Naive thymus-derived CD4-positive, alpha-beta T cell (primary cell): ENCODE measurements around the gene SPTBN4. TPM values are rescaled to one million over a fixed set of nuclear protein-coding genes. Genes with fewer than 3 reads are reported as not detected.
"Not testable (repeated sequence)": the region's sequence is repeated elsewhere in the genome, so short reads cannot be mapped to it uniquely, and the experiment has no call there.

Experiments used
- ATAC-seq: fragments of 150-1000 bp; cut with Tn5 transposase; 2 replicates; pipeline ENCODE4 v1.10.0; 2021; ENCODE audit warnings: mild to moderate bottlenecking, moderate library complexity
- CTCF ChIA-PET: fragments of 350-600 bp; sonication (Branson Sonifier 250); formaldehyde crosslinking; loops from one replicate; lab custom pipeline; 2021; ENCODE audit warnings: antibody characterized with exemption; lab: Charles Lee
- POLR2A ChIA-PET: fragments of 350-600 bp; sonication (Branson Sonifier 250); formaldehyde crosslinking; loops from one replicate; lab custom pipeline; 2021; ENCODE audit warnings: antibody characterized with exemption, inconsistent platforms; lab: Charles Lee
- DNase-seq, 9 donors: peaks; one replicate each; pipeline versions ENCODE4 v3.0.0 to v3.0.0-alpha.2; 2020 to 2022; ENCODE audit warnings: mixed read lengths in 1 of 9
- H3K27ac ChIP-seq: one replicate; pipeline ENCODE4 v1.7.0; 2013; ENCODE audit warnings: mild to moderate bottlenecking, low read depth, low read length, moderate library complexity
- H3K27me3 ChIP-seq, 2 donors: one replicate each; pipeline ENCODE4 v1.7.0; 2013; ENCODE audit warnings: low read length in 2 of 2, mild to moderate bottlenecking in 2 of 2, moderate library complexity in 2 of 2; ENCODE audit not compliant: control insufficient read depth in 2 of 2, insufficient read depth in 2 of 2
- H3K36me3 ChIP-seq, 3 experiments: 1 replicate in 2 of 3; 2 replicates in 1 of 3; pipeline ENCODE4 v1.7.0; 2013; ENCODE audit warnings: low read length in 3 of 3, mild to moderate bottlenecking in 3 of 3, moderate library complexity in 1 of 3; ENCODE audit not compliant: insufficient read depth in 3 of 3, control insufficient read depth in 2 of 3
- H3K4me1 ChIP-seq, 2 donors: one replicate each; pipeline ENCODE4 v1.7.0; 2013; ENCODE audit warnings: low read length in 2 of 2, mild to moderate bottlenecking in 2 of 2, moderate library complexity in 1 of 2; ENCODE audit not compliant: control insufficient read depth in 2 of 2, insufficient read depth in 2 of 2
- H3K4me3 ChIP-seq: 2 replicates; pipeline ENCODE4 v1.7.0; 2013; ENCODE audit warnings: mild to moderate bottlenecking, low read length
- H3K9me3 ChIP-seq, 3 experiments: 1 replicate in 2 of 3; 2 replicates in 1 of 3; pipeline ENCODE4 v1.7.0; 2013; ENCODE audit warnings: low read length in 3 of 3; ENCODE audit not compliant: control insufficient read depth in 2 of 3
- H3K27ac Mint-ChIP-seq, 9 donors: one replicate each; pipeline ENCODE4 v1.8.0; 2020 to 2022; ENCODE audit warnings: mixed read lengths in 9 of 9, mild to moderate bottlenecking in 8 of 9, moderate library complexity in 5 of 9, inconsistent platforms in 2 of 9
- H3K27me3 Mint-ChIP-seq, 5 donors: one replicate each; pipeline ENCODE4 v1.8.0; 2021 to 2022; ENCODE audit warnings: mixed read lengths in 5 of 5, mild to moderate bottlenecking in 1 of 5
- H3K36me3 Mint-ChIP-seq, 5 donors: one replicate each; pipeline ENCODE4 v1.8.0; 2020 to 2022; ENCODE audit warnings: mixed read lengths in 5 of 5, mild to moderate bottlenecking in 3 of 5, inconsistent platforms in 1 of 5
- H3K4me1 Mint-ChIP-seq, 7 donors: one replicate each; pipeline ENCODE4 v1.8.0; 2020 to 2022; ENCODE audit warnings: mixed read lengths in 7 of 7, mild to moderate bottlenecking in 3 of 7, inconsistent platforms in 1 of 7
- H3K4me3 Mint-ChIP-seq, 10 donors: one replicate each; pipeline ENCODE4 v1.8.0; 2020 to 2022; ENCODE audit warnings: mild to moderate bottlenecking in 10 of 10, mixed read lengths in 10 of 10, moderate library complexity in 6 of 10, inconsistent platforms in 2 of 10
- H3K9me3 Mint-ChIP-seq, 11 donors: one replicate each; pipeline ENCODE4 v1.8.0; 2020 to 2022; ENCODE audit warnings: mixed read lengths in 11 of 11, mild to moderate bottlenecking in 4 of 11, inconsistent platforms in 1 of 11, moderate library complexity in 1 of 11
- intact Hi-C, 2 donors: fragments of 100-400 bp; cut with micrococcal nuclease; formaldehyde crosslinking; loops; one replicate each; pipeline ENCODE4 v1.15.1; 2023
- polyA plus RNA-seq, 2 donors: library from polyadenylated mRNA; unstranded; fragments of 300-500 nt; fragmentation: Illumina TruSeq; gene quantifications; one replicate each; pipeline ENCODE4 v1.2.3, GENCODE V29; 2021
- total RNA-seq, 6 experiments: library from RNA in 5 of 6; stranded (reverse) in 5 of 6; gene quantifications; 1 replicate in 5 of 6; 2 replicates in 1 of 6; pipeline ENCODE4 v1.2.3 and lab custom pipeline; 2021 to 2026

Gene SPTBN4
- total and polyA plus RNA-seq, 7 experiments from 2014 or later: 0.20 to 1.5 (median 0.66) TPM; not detected in 1

GRCh38 chr19:40539070-40539469 is 72.3 kb downstream of the SPTBN4 start:
- no peaks in the 10 kb centered on the region for H3K27me3 ChIP-seq
- H3K36me3 ChIP-seq: no peaks in the 10 kb centered on the region
- no peak overlapping the region for H3K4me3 ChIP-seq
- H3K4me1 ChIP-seq: no peaks in the 10 kb centered on the region
- DNase-seq: no peak
- Mint-ChIP-seq H3K27ac (no peak overlapping the region), H3K9me3 (peaks cover 0 to 4% (median 0%) of the 10 kb centered on the region in 11 donors), H3K36me3 (peaks cover 0 to 6% (median 0%) of the 10 kb centered on the region in 5 donors), H3K4me3 (no peak overlapping the region), H3K27me3 (peaks cover 0 to 3% (median under 1%) of the 10 kb centered on the region in 5 donors), H3K4me1 (peaks cover 0 to 3% (median 0%) of the 10 kb centered on the region in 7 donors)
- no peak overlapping the region for H3K27ac ChIP-seq
- ChIA-PET POLR2A (no interaction called here), CTCF (interaction anchor here (1.0 kb wide), 1 partner anchor 10 kb away, joined by 4 read pairs; no protein-coding TSS in a partner anchor)
- intact Hi-C loops: no loop called here
- H3K9me3 ChIP-seq: peaks cover 0 to 3% (median 0%) of the 10 kb centered on the region in 3 experiments
- no peak for ATAC-seq

- DNase-seq (no peak), ATAC-seq (no peak)
- Histone ChIP-seq H3K36me3 (no peaks in the 10 kb centered on the region), H3K4me1 (no peaks in the 10 kb centered on the region), H3K4me3 (no peak overlapping the region), H3K27ac (no peak overlapping the region), H3K9me3 (no peaks in the 10 kb centered on the region), H3K27me3 (no peaks in the 10 kb centered on the region)
- H3K27ac Mint-ChIP-seq: no peak overlapping the region
- POLR2A ChIA-PET: interaction anchor here (0.7 kb wide), 1 partner anchor 121 kb away, joined by 3 read pairs; no protein-coding TSS in a partner anchor
- peaks cover 0 to 9% (median 6%) of the 10 kb centered on the region in 5 donors for H3K27me3 Mint-ChIP-seq
- CTCF ChIA-PET: interaction anchor here (0.7 kb wide), 1 partner anchor 61 kb away, joined by 3 read pairs; no protein-coding TSS in a partner anchor
- H3K36me3 Mint-ChIP-seq: peaks cover 0 to 5% (median 2%) of the 10 kb centered on the region in 5 donors
- intact Hi-C loops: no loop called here
- peaks cover 0 to 6% (median 0%) of the 10 kb centered on the region in 11 donors for H3K9me3 Mint-ChIP-seq
- no peak overlapping the region for H3K4me3 Mint-ChIP-seq
- peaks cover 0 to 3% (median 0%) of the 10 kb centered on the region in 7 donors for H3K4me1 Mint-ChIP-seq
Measured at GRCh38 chr19:40542202-40542859, 75.5 kb downstream of the SPTBN4 start.

GRCh38 chr19:40543029-40543597 is 76.3 kb downstream of the SPTBN4 start:
- no peaks in the 10 kb centered on the region for H3K9me3 ChIP-seq
- ATAC-seq: no peak
- POLR2A ChIA-PET: no interaction called here
- peaks cover 0 to 3% (median 0%) of the 10 kb centered on the region in 7 donors for H3K4me1 Mint-ChIP-seq
- no peak overlapping the region for H3K4me3 ChIP-seq
- H3K36me3 Mint-ChIP-seq: peaks cover 0 to 5% (median 2%) of the 10 kb centered on the region in 5 donors
- H3K27ac ChIP-seq: no peak overlapping the region
- H3K27me3 Mint-ChIP-seq: peaks cover 0 to 16% (median 11%) of the 10 kb centered on the region in 5 donors
- H3K4me1 ChIP-seq: no peaks in the 10 kb centered on the region
- intact Hi-C loops: no loop called here
- peaks cover 0 to 6% of the 10 kb centered on the region in 2 donors for H3K27me3 ChIP-seq
- no peak overlapping the region for H3K4me3 Mint-ChIP-seq
- DNase-seq: no peak
- no peaks in the 10 kb centered on the region for H3K36me3 ChIP-seq
- CTCF ChIA-PET: interaction anchor here (0.6 kb wide), 3 partner anchors 92 to 238 kb away, joined by 3 to 4 read pairs (median 3); no protein-coding TSS in a partner anchor
- H3K27ac Mint-ChIP-seq: no peak overlapping the region
- peaks cover 0 to 6% (median 0%) of the 10 kb centered on the region in 11 donors for H3K9me3 Mint-ChIP-seq

- ChIA-PET POLR2A (interaction anchor here (1.0 kb wide), 1 partner anchor 50 kb away, joined by 3 read pairs; no protein-coding TSS in a partner anchor), CTCF (interaction anchor here (0.6 kb wide), 1 partner anchor 241 kb away, joined by 4 read pairs; no protein-coding TSS in a partner anchor)
- H3K4me3 ChIP-seq, H3K4me1 ChIP-seq, H3K27me3 ChIP-seq, H3K36me3 Mint-ChIP-seq, H3K27ac ChIP-seq, H3K9me3 ChIP-seq, intact Hi-C loops, ATAC-seq, H3K4me3 Mint-ChIP-seq, H3K27ac Mint-ChIP-seq, DNase-seq, H3K9me3 Mint-ChIP-seq, H3K36me3 ChIP-seq: not testable (repeated sequence)
- Mint-ChIP-seq H3K4me1 (peaks cover 0 to 12% (median 9%) of the 10 kb centered on the region in 7 donors), H3K27me3 (peaks cover 16 to 40% (median 32%) of the 10 kb centered on the region in 5 donors)
Measured at GRCh38 chr19:40546153-40546841, 79.5 kb downstream of the SPTBN4 start.

GRCh38 chr19:40547190-40547589 is 80.4 kb downstream of the SPTBN4 start:
- POLR2A ChIA-PET, H3K9me3 ChIP-seq, H3K36me3 Mint-ChIP-seq, intact Hi-C loops, H3K4me1 ChIP-seq, H3K36me3 ChIP-seq, H3K4me3 Mint-ChIP-seq, H3K4me3 ChIP-seq, CTCF ChIA-PET, DNase-seq, H3K27ac Mint-ChIP-seq, ATAC-seq, H3K27me3 ChIP-seq, H3K27ac ChIP-seq, H3K9me3 Mint-ChIP-seq: not testable (repeated sequence)
- Mint-ChIP-seq H3K27me3 (peaks cover 19 to 44% (median 37%) of the 10 kb centered on the region in 5 donors), H3K4me1 (peaks cover 0 to 12% (median 9%) of the 10 kb centered on the region in 7 donors)

GRCh38 chr19:40547836-40548235 is 81.0 kb downstream of the SPTBN4 start:
- H3K27ac ChIP-seq: no peak overlapping the region
- peaks cover 0 to 12% (median 9%) of the 10 kb centered on the region in 7 donors for H3K4me1 Mint-ChIP-seq
- intact Hi-C loops: loop anchor here in 1 of 2 donors (2.0 kb wide), 1 partner anchor 19 kb away; no protein-coding TSS in a partner anchor
- no peak overlapping the region for H3K4me3 ChIP-seq
- peaks cover 0 to 5% of the 10 kb centered on the region in 2 donors for H3K4me1 ChIP-seq
- peaks cover 0 to 5% (median 2%) of the 10 kb centered on the region in 5 donors for H3K36me3 Mint-ChIP-seq
- no peak overlapping the region for H3K4me3 Mint-ChIP-seq
- H3K27me3 ChIP-seq: peaks cover 0 to 10% of the 10 kb centered on the region in 2 donors
- H3K9me3 Mint-ChIP-seq: peaks cover 0 to 6% (median 0%) of the 10 kb centered on the region in 11 donors
- CTCF ChIA-PET: interaction anchor here (1.0 to 1.4 kb wide), 3 partner anchors 48 to 87 kb away, joined by 3 to 6 read pairs (median 5); no protein-coding TSS in a partner anchor
- no peak for DNase-seq
- no peaks in the 10 kb centered on the region for H3K36me3 ChIP-seq
- H3K27ac Mint-ChIP-seq: no peak overlapping the region
- POLR2A ChIA-PET: interaction anchor here (0.5 kb wide), 1 partner anchor 1901 kb away, joined by 3 read pairs; no protein-coding TSS in a partner anchor
- ATAC-seq: no peak
- H3K9me3 ChIP-seq: no peaks in the 10 kb centered on the region
- peaks cover 25 to 49% (median 41%) of the 10 kb centered on the region in 5 donors for H3K27me3 Mint-ChIP-seq
